Lung microvascular endothelial cell (primary cell): ENCODE data around the gene PDE4D. TPM values are rescaled to one million over a fixed set of nuclear protein-coding genes. Genes with fewer than 3 reads are reported as not detected.

Source experiments
- DNase-seq, 2 donors: peaks; one replicate each; pipeline versions ENCODE4 v3.0.0 to v3.0.0-alpha.2; 2010; ENCODE audit warnings: low read depth in 2 of 2
- total RNA-seq: library from RNA; depleted of rRNA; stranded (reverse); fragments of >200 nt; gene quantifications from 2 replicates; pipeline ENCODE4 v1.2.1, GENCODE V29; 2014

Gene PDE4D
- total RNA-seq, 1 donor from 2014 or later: 23.8 TPM

GRCh38 chr5:59222687-59223511 lies 670.6 kb downstream of the PDE4D start:
- DNase-seq: peak; percentile 15 to 49

GRCh38 chr5:59221769-59222168 lies 671.8 kb downstream of the PDE4D start:
- DNase-seq: no peak

GRCh38 chr5:59218424-59219045 lies 675.0 kb downstream of the PDE4D start:
- DNase-seq: peak; percentile 15 to 26

GRCh38 chr5:59216841-59217240 lies 676.7 kb downstream of the PDE4D start:
- no peak for DNase-seq

GRCh38 chr5:59212596-59212995 lies 680.9 kb downstream of the PDE4D start:
- DNase-seq: no peak

GRCh38 chr5:59209758-59210359 lies 683.7 kb downstream of the PDE4D start:
- no peak for DNase-seq

DNA sequence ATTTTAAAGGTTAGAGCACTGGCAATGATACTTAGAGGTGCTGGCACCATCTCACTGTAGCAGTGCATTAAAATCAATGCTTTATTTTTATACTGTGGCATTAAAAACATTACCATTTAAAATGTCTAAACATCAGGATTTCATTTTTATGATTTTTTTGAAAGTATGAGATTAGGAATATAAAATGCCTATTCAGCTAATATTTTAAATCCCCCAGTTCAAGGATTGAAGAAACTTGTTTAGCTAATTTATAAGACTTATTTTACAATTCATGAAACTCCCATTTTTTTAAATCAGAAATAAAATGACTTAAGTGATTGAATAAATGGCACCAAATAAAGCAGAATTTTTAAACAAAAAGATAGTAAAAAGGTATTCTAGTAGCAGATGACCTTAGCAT lies 685.1 kb downstream of the PDE4D start:
- no peak for DNase-seq

DNA sequence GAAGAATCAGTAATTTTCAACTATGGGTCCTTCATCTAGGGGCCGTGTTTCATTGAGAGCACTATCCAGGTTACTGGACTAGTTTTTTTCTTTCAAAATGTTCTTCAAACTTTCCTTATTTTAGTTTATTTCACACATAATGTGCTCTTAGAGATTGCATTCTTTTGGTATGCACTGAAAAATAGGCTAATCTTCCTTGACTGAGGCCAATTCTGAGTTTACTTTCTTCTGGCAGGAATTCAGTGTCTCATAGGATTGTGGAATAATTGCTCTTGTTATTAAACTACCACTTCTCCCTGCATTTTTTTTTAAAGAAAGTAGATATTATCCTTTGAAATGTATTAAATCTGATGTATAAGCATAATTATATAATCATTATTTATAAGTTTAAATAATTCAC lies 686.1 kb downstream of the PDE4D start:
- no peak for DNase-seq

- peak in 1 of 2 donors; percentile 87 for DNase-seq
Observed at GRCh38 chr5:59206132-59206581, 687.4 kb downstream of the PDE4D start.

GRCh38 chr5:59204114-59204897 lies 689.2 kb downstream of the PDE4D start:
- DNase-seq: no peak

- no peak for DNase-seq
Observed at GRCh38 chr5:59199868-59200267, 693.7 kb downstream of the PDE4D start.

GRCh38 chr5:59198832-59199231 lies 694.7 kb downstream of the PDE4D start:
- DNase-seq: no peak

DNA sequence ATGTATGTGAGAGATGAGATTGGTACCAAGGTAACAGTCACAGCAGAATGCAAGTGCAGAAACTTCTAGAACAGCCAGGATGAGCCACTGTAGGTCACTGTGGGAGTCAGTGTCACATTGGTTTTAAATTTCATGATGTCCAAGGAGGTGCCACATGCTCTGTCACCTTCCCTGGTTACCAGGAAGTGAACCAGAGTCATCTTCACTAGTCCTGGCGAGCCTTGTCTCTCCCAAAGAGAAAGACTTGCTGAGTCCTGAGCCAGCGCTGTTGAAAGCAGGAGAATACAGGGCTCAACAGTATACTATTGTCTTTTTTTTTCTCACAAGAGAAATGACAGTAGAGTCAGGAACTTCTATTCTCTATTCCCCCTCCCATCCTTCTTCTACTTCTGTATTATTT lies 695.2 kb downstream of the PDE4D start:
- no peak for DNase-seq

- no peak for DNase-seq
Observed at GRCh38 chr5:59197911-59198310, 695.6 kb downstream of the PDE4D start.

DNA sequence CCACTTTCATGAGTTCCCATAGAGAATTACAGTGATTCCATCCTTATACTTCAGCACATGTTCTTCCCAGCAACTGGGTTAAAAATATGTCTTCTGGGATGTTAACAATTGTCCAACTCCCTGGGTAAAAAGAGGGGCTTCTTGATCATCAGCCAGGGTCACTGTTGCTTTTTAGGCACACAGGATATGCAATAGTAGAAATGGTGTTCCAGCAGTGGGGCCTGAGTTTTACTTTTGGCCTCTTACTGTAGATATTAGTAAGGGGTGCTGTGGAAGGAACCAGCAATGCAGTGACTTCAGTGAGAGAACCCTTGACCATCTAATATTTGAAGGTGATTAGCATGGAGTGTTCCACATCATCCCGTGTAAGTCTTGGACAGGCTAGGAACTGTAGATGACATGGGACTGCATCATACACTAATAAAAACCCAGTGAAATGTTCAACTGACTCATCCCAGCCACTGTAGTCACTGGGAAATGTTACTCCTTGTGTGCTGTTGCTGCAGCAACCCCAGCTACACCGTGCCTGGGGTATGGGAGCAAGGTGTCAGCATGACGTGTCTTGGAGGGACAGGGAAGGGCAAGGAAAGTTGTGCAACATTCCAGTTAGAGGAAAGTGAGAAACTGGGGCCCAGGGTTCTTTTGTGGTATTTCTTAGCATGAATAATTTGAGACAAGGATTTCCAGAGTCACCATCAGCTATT lies 699.8 kb downstream of the PDE4D start:
- DNase-seq: peak in 1 of 2 donors; percentile 81

DNA sequence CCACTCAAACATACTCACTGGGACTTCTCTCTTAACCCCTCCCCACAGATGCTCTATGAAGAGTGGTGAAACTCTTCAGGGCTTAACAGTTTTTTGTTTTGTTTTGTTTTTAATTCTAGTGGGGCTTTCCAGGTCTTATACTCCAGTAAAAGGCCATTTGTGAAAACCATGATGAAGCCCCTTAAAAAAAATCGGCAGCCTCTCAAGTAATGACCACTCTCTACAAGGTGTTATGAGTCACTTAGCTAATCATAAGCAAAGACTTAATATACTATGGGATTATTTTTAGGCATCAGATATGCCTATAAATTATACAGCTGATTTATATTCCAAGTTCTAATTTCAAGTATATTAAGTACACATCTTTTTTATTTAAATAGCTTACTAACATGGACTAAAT lies 702.8 kb downstream of the PDE4D start:
- DNase-seq: peak in 1 of 2 donors; percentile 22

- no peak for DNase-seq
Observed at GRCh38 chr5:59189472-59190244, 703.9 kb downstream of the PDE4D start.

- peak; percentile 79 to 83 for DNase-seq
Observed at GRCh38 chr5:59188419-59189225, 704.9 kb downstream of the PDE4D start.

DNA sequence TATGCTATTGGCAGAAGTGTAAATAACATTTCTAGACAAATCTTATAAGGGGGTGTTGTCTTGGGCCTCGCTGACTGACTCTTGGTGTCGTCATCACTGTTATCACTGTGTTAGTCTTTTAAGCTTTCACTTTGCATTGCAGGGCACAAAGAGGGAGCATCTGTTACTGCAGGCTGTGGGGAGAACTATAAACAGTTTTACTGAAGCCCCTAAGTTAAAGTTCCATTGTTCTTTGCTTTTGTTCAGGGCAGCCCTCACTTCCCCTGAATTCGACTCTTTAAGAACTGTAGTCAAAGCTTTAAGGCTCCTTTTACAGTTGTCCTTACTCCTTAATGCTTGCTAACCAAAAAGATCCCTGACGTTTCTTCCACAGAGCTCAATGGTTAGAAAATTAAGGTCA lies 705.7 kb downstream of the PDE4D start:
- peak in 1 of 2 donors; percentile 21 for DNase-seq
